ENCODE data around the gene SLC35G3.
"Not testable (repeated sequence)": the region's sequence is repeated elsewhere in the genome, so short reads cannot be mapped to it uniquely, and the experiment has no call there.

SLC35G3 gene

GRCh38 chr17:35194001-35194400 lies at the start of gene SLC35G3:
Gene SLC35G3, minus strand, starts transcription at chr17:35194393. Its CDS starts 86 bp downstream, at chr17:35194307.
- H3K4me3 ChIP-seq (ENCODE audit: low read length) = not testable (repeated sequence)

DNA sequence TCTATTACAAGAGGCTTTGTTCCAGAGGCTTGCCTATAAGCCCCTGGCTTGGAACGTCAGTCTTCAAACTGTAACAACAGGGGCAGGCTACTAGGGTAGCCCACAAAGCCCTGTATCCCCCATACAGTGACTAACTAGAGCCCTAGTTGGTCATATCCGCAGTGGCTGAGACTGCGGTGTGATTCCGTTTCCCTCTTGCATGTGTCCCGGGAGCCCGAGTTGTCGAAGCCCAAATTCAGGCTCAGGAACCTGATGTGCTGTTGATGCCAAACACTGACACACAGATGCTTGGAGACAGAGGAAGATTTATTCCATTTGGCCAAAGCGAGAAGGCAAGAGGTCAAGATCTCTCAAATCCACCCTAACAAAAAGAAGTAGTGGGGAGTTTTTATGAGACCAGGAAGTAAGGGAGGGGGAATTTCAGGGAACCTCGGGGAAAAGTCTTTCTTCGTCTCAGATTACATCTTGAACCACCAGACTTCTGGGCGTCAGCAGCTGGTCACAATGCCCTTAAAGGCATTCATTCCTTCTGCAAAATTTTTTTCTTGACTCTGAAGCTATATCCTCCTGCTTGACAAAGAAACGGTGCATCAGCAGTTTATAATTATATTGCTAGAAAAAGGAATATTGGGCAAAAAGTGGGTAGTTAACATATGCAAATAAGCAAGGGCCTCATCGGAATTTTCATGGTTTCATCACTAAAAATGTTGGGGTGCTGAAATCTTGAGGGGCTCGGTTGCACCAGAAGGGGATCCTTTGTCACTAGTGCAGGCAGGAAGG lies 49.6 kb upstream of the SLC35G3 start:
- TF ChIP-seq ZNF274 (IDR thresholded peaks at IDR 0.05; ENCODE audit: low read depth, low read length) = no peak
- H3K4me3 ChIP-seq (ENCODE audit: low read length) = peak overlapping the region; percentile 83

GRCh38 chr17:35242805-35243560 lies 48.8 kb upstream of the SLC35G3 start, which contains the start of gene SLFN5:
Gene SLFN5, plus strand, starts transcription at chr17:35243072. Its CDS starts 15,619 bp downstream, at chr17:35258691.
- H3K4me3 ChIP-seq (ENCODE audit: low read length) = peak within 1 kb of the TSS; percentile 83
- no peak for TF ChIP-seq ZNF274 (IDR thresholded peaks at IDR 0.05; ENCODE audit: low read depth, low read length)

DNA sequence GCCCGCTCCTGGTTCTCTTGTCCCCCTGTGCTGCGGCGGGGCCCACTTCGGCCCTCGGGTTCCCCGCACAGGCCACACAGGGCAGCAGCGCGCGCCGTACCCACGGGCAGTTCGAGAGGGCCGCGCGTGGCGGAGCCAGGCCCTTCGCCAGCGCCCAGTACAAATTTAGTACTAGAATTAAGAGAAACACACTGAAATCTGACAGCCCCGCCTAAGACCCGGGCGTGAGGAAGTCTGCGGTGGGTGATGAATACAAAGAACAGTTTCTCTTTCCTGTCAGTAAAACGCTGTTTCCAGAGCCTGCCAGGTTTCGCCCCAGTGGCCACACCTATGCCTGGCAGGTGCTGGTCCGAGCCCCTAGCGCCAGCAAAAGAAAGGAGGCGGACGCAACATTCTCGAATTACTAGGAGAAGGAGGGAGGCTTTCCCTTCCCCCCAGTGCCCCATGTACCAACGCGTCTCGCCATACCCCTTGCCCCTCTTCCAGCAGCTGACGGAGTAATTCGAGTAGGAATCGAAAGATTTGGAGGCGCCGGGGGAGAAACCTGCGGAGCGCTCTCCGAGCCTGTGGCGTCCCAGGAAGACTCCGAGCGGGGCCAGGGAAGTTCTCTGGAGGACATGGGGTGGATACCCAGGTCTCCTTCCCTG lies 48.1 kb upstream of the SLC35G3 start:
- TF ChIP-seq ZNF274 (IDR thresholded peaks at IDR 0.05; ENCODE audit: low read depth, low read length) = no peak
- H3K4me3 ChIP-seq (ENCODE audit: low read length) = peak overlapping the region; percentile 83

DNA sequence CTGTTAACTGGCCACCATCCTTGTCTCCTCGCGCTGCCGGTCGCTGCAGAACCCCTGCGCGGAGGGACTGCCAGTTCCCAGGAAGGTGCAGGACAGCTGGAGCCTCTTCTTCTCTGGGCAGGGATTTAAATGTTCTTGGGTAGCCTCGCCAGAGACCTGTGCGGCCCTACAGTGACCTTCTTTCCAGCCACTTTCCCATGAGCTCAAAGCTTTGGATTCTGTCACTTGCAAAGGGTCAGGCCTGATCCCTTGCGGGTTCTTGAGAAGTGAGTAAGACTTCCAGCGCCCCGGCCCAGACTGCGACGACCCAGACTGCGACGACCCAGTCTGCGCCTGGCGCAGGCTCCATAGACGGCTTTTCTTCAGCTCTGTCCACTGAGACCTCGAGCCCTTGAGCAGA lies 47.3 kb upstream of the SLC35G3 start:
- no peak for TF ChIP-seq ZNF274 (IDR thresholded peaks at IDR 0.05; ENCODE audit: low read depth, low read length)
- H3K4me3 ChIP-seq (ENCODE audit: low read length) = peak overlapping the region; percentile 83; the same call in 1 of the 2 replicates

GRCh38 chr17:35240861-35241260 lies 46.7 kb upstream of the SLC35G3 start:
- H3K4me3 ChIP-seq (ENCODE audit: low read length) = no peak overlapping the region
- TF ChIP-seq ZNF274 (IDR thresholded peaks at IDR 0.05; ENCODE audit: low read depth, low read length) = no peak

- no peak for TF ChIP-seq ZNF274 (IDR thresholded peaks at IDR 0.05; ENCODE audit: low read depth, low read length)
- no peak overlapping the region for H3K4me3 ChIP-seq (ENCODE audit: low read length)
Measured at GRCh38 chr17:35239823-35240222, 45.6 kb upstream of the SLC35G3 start.

- no peak overlapping the region for H3K4me3 ChIP-seq (ENCODE audit: low read length)
- TF ChIP-seq ZNF274 (IDR thresholded peaks at IDR 0.05; ENCODE audit: low read depth, low read length) = no peak
Measured at GRCh38 chr17:35238821-35239220, 44.6 kb upstream of the SLC35G3 start.

GRCh38 chr17:35236821-35237220 lies 42.6 kb upstream of the SLC35G3 start:
- no peak for TF ChIP-seq ZNF274 (IDR thresholded peaks at IDR 0.05; ENCODE audit: low read depth, low read length)
- H3K4me3 ChIP-seq (ENCODE audit: low read length) = no peak overlapping the region

GRCh38 chr17:35235917-35236316 lies 41.7 kb upstream of the SLC35G3 start:
- no peak overlapping the region for H3K4me3 ChIP-seq (ENCODE audit: low read length)
- no peak for TF ChIP-seq ZNF274 (IDR thresholded peaks at IDR 0.05; ENCODE audit: low read depth, low read length)

DNA sequence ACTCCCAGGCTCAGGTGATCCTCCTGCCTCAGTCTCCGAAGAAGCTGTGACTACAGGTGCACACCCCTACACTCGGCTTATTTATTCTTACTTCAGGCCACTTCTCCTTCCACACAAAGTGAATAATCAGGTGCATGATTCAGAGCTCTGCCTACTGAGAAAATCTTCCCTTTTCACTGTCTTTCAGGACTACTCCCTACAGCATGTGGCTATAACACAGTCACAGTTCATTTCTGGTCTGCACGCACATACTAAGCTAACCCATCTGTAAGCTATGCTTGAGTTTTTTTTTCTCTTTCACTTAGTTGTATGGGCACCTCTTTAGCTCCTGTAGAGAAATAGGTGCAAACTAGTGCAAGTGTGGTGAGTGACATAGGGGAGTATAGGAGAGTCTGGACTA lies 41.1 kb upstream of the SLC35G3 start:
- TF ChIP-seq ZNF274 (IDR thresholded peaks at IDR 0.05; ENCODE audit: low read depth, low read length) = no peak
- no peak overlapping the region for H3K4me3 ChIP-seq (ENCODE audit: low read length)

GRCh38 chr17:35234315-35234714 lies 40.1 kb upstream of the SLC35G3 start:
- not testable (repeated sequence) for H3K4me3 ChIP-seq (ENCODE audit: low read length)

DNA sequence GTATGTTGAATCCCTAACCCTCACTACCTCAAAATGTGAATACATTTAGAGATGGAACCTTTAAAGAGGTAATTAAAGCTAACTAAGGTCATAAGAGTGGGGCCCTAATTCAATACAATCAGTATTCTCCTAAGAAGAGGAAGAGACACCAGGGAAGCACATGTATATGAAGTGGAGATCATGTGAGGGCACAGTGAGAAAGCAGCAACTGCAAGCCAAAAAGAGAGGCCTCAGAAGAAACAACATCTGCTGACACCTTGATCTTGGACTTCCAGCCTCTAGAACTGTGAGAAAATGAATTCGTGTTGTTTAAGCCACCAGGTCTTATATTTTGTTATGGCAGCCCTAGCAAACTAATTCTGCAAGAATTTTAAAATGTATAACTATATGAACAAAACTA lies 35.4 kb upstream of the SLC35G3 start:
- H3K4me3 ChIP-seq (ENCODE audit: low read length) = no peak overlapping the region
- no peak for TF ChIP-seq ZNF274 (IDR thresholded peaks at IDR 0.05; ENCODE audit: low read depth, low read length)

GRCh38 chr17:35227546-35227945 lies 33.4 kb upstream of the SLC35G3 start:
- TF ChIP-seq ZNF274 (IDR thresholded peaks at IDR 0.05; ENCODE audit: low read depth, low read length) = no peak
- no peak overlapping the region for H3K4me3 ChIP-seq (ENCODE audit: low read length)

DNA sequence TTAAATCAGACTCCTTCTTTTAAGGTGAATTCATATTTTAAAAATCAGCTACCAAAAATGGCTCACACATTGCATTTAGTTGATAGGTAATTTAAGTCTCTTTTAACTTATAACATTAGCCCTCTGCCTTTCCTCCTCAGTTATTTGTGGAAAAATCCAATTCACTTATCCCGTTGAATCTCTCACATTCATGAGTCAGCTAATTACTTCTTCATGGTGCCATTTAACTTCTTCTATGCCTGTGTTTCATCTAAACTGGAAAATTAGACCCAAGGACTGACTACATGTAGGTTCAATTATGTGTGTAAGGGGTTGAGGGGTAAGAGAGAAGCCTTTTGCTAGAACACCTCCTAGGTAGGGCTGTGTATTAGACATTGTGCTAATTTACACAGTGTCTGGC lies 30.2 kb upstream of the SLC35G3 start:
- no peak for TF ChIP-seq ZNF274 (IDR thresholded peaks at IDR 0.05; ENCODE audit: low read depth, low read length)
- H3K4me3 ChIP-seq (ENCODE audit: low read length) = no peak overlapping the region

Measured in GM08714 (cell line).